GM23248 (cell line): ENCODE measurements around the gene SEMA6A.

Experiments used
- EZH2 ChIP-seq: fragments of 200-600 bp; sonication (generic); IDR thresholded peaks from 2 replicates; pipeline ENCODE4 v1.6.1; 2018; ENCODE audit warnings: antibody characterized with exemption, mild to moderate bottlenecking; ENCODE audit not compliant: insufficient read depth, poor library complexity, severe bottlenecking
- EZH2phosphoT487 ChIP-seq: fragments of 200-600 bp; sonication (generic); IDR thresholded peaks from 2 replicates; pipeline ENCODE4 v1.6.1; 2018; ENCODE audit warnings: antibody characterized with exemption, moderate library complexity, mild to moderate bottlenecking, low read depth; ENCODE audit not compliant: insufficient read depth

DNA sequence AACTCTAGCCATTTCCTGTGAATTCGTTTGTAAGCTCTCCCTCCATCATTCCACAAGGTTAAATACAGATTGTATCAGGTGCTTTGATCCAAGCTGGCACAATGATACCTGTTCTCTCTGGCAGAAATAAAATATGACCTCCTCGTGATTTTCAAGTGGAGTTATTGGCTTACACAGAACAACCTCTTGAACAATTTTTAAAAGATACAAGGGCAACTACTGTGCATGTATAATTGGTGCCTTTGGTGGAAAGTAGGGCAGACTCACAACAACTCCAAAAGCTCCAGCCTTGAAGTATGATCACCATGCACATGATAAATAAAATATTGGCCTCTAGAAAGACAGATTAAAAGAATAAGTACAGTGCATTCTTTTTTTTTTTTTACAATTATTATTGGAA, 106.0 kb downstream of the SEMA6A start:
- TF ChIP-seq EZH2 = no peak
- TF ChIP-seq EZH2phosphoT487 = no peak
